ENCODE data around the gene SMARCC2.
A peak's percentile ranks its signal among the peaks of the same experiment; 100 is the strongest.

Gene SMARCC2

GRCh38 chr12:56141946-56142784 lies 47.1 kb downstream of the SMARCC2 start:
- H3K4me3 ChIP-seq (ENCODE audit: low read length): no peak overlapping the region
- no peak for TF ChIP-seq CTCF (conservative IDR thresholded peaks at IDR 0.05; ENCODE audit: low read depth, low read length)
- no peak for DNase-seq (ENCODE audit: low read depth)

- DNase-seq (ENCODE audit: low read depth): no peak
- H3K4me3 ChIP-seq (ENCODE audit: low read length): no peak overlapping the region
- no peak for TF ChIP-seq CTCF (conservative IDR thresholded peaks at IDR 0.05; ENCODE audit: low read depth, low read length)
These were observed 51.3 kb downstream of the SMARCC2 start for GRCh38 chr12:56137853-56138571.

- no peak for TF ChIP-seq CTCF (conservative IDR thresholded peaks at IDR 0.05; ENCODE audit: low read depth, low read length)
These were observed 54.4 kb downstream of the SMARCC2 start for GRCh38 chr12:56134897-56135296.

GRCh38 chr12:56130876-56131275 lies 58.4 kb downstream of the SMARCC2 start:
- no peak for DNase-seq (ENCODE audit: low read depth)
- no peak for TF ChIP-seq CTCF (conservative IDR thresholded peaks at IDR 0.05; ENCODE audit: low read depth, low read length)
- H3K4me3 ChIP-seq (ENCODE audit: low read length): no peak overlapping the region

More at GRCh38 chr12:56134897-56135296, 54.4 kb downstream of the SMARCC2 start:
- H3K4me3 ChIP-seq (ENCODE audit: low read length): no peak overlapping the region
- DNase-seq (ENCODE audit: low read depth): no peak

- TF ChIP-seq CTCF (conservative IDR thresholded peaks at IDR 0.05; ENCODE audit: low read depth, low read length): no peak
- DNase-seq (ENCODE audit: low read depth): no peak
- H3K4me3 ChIP-seq (ENCODE audit: low read length): peak overlapping the region; percentile 83
These were observed 59.3 kb downstream of the SMARCC2 start for GRCh38 chr12:56129942-56130495.

- peak overlapping the region; percentile 83 for H3K4me3 ChIP-seq (ENCODE audit: low read length)
- no peak for TF ChIP-seq CTCF (conservative IDR thresholded peaks at IDR 0.05; ENCODE audit: low read depth, low read length)
- no peak for DNase-seq (ENCODE audit: low read depth)
These were observed 59.9 kb downstream of the SMARCC2 start for GRCh38 chr12:56129206-56129941.

Data from retinal pigment epithelial cell (primary cell).